HG02763 (cell line): ENCODE measurements around the gene PIP5K1C.
"Not testable (repeated sequence)": the region's sequence is repeated elsewhere in the genome, so short reads cannot be mapped to it uniquely, and the experiment has no call there.

ENCODE experiments used
- ATAC-seq: cut with Tn5 transposase; IDR thresholded peaks from one replicate; pipeline ENCODE4 v1.9.1; 2021; ENCODE audit warnings: mild to moderate bottlenecking, moderate library complexity; ENCODE audit not compliant: unreplicated experiment

PIP5K1C gene

GRCh38 chr19:3661284-3662238, 38.7 kb downstream of the PIP5K1C start:
- ATAC-seq = no peak

- ATAC-seq = no peak
Observed at GRCh38 chr19:3660493-3661219, 39.6 kb downstream of the PIP5K1C start.

GRCh38 chr19:3659746-3660112, 40.5 kb downstream of the PIP5K1C start:
- no peak for ATAC-seq

GRCh38 chr19:3658870-3659745, 41.2 kb downstream of the PIP5K1C start:
- ATAC-seq = no peak

GRCh38 chr19:3658004-3658869, 42.0 kb downstream of the PIP5K1C start:
- no peak for ATAC-seq

GRCh38 chr19:3657395-3657769, 42.9 kb downstream of the PIP5K1C start:
- ATAC-seq = no peak

- no peak for ATAC-seq
Observed at GRCh38 chr19:3656747-3657394, 43.4 kb downstream of the PIP5K1C start.

- no peak for ATAC-seq
Observed at GRCh38 chr19:3656073-3656746, 44.1 kb downstream of the PIP5K1C start.

- no peak for ATAC-seq
Observed at GRCh38 chr19:3655402-3656072, 44.7 kb downstream of the PIP5K1C start.

- ATAC-seq = no peak
Observed at GRCh38 chr19:3653865-3654513, 46.3 kb downstream of the PIP5K1C start.

GRCh38 chr19:3653081-3653795, 47.0 kb downstream of the PIP5K1C start:
- ATAC-seq = no peak

- ATAC-seq = no peak
Observed at GRCh38 chr19:3652422-3652821, 47.8 kb downstream of the PIP5K1C start.

GRCh38 chr19:3651684-3652083, 48.6 kb downstream of the PIP5K1C start:
- ATAC-seq = no peak

- ATAC-seq = no peak
Observed at GRCh38 chr19:3649888-3650287, 50.4 kb downstream of the PIP5K1C start.

GRCh38 chr19:3648037-3648905, 52.0 kb downstream of the PIP5K1C start:
- ATAC-seq = no peak

GRCh38 chr19:3647102-3647501, 53.2 kb downstream of the PIP5K1C start:
- ATAC-seq = not testable (repeated sequence)
